K562 (cell line): ENCODE results near the gene IRF9. TPM values are rescaled to one million over a fixed set of nuclear protein-coding genes. Genes with fewer than 3 reads are reported as not detected.

Experiments
- BDP1 ChIP-seq: IDR thresholded peaks from 3 replicates; pipeline ENCODE4 v1.6.1; 2011; ENCODE audit not compliant: insufficient read length, insufficient read depth
- CREM ChIP-seq: IDR thresholded peaks from 2 replicates; pipeline ENCODE4 v1.6.1; 2014; ENCODE audit warnings: antibody characterized with exemption, low read depth
- ETV5 ChIP-seq: sonication (generic); formaldehyde crosslinking; IDR thresholded peaks from 2 replicates; pipeline ENCODE4 v1.4.0; 2020; ENCODE audit warnings: low read depth, mild to moderate bottlenecking, missing genetic modification reagents
- FOXP4 ChIP-seq: sonication (generic); formaldehyde crosslinking; IDR thresholded peaks from 2 replicates; pipeline ENCODE4 v1.8.0; 2022; ENCODE audit warnings: mild to moderate bottlenecking, missing genetic modification reagents, borderline replicate concordance
- GABPA ChIP-seq: fragments of 200-800 bp; sonication (Bioruptor generic); conservative IDR thresholded peaks from 2 replicates; pipeline ENCODE4 v1.6.1; 2016; ENCODE audit warnings: low read depth, missing genetic modification characterization, missing compliant biosample characterization
- GTF2E2 ChIP-seq: fragments of 200-800 bp; sonication (Bioruptor generic); IDR thresholded peaks from 2 replicates; pipeline ENCODE4 v1.6.1; 2016; ENCODE audit warnings: missing genetic modification characterization, missing compliant biosample characterization
- KDM5B ChIP-seq: fragments of 200-600 bp; sonication (generic); IDR thresholded peaks from 2 replicates; pipeline ENCODE4 v1.6.1; 2012; ENCODE audit warnings: low read depth, mild to moderate bottlenecking, moderate library complexity, low read length, control low read depth, inconsistent platforms; ENCODE audit not compliant: insufficient replicate concordance
- L3MBTL2 ChIP-seq: fragments of 450-650 bp; IDR thresholded peaks from 2 replicates; pipeline ENCODE4 v1.6.1; 2016; ENCODE audit warnings: mild to moderate bottlenecking, moderate library complexity
- LCOR ChIP-seq: sonication (generic); formaldehyde crosslinking; IDR thresholded peaks from 2 replicates; pipeline ENCODE4 v1.8.0; 2022; ENCODE audit warnings: mild to moderate bottlenecking, missing genetic modification reagents
- PHF20 ChIP-seq: fragments of 450-650 bp; IDR thresholded peaks from 2 replicates; pipeline ENCODE4 v1.6.1; 2018; ENCODE audit not compliant: partially characterized antibody
- POLR2AphosphoS5 ChIP-seq: IDR thresholded peaks from 2 replicates; pipeline ENCODE4 v1.6.1; 2011; ENCODE audit warnings: mild to moderate bottlenecking, low read depth, low read length, moderate library complexity; ENCODE audit not compliant: control insufficient read depth, insufficient read depth
- RBBP5 ChIP-seq: fragments of 200-600 bp; sonication (generic); IDR thresholded peaks from 2 replicates; pipeline ENCODE4 v1.6.1; 2012; ENCODE audit warnings: borderline replicate concordance, mild to moderate bottlenecking, low read length, control low read depth, inconsistent platforms; ENCODE audit not compliant: insufficient read depth, poor library complexity, severe bottlenecking
- TCF3 ChIP-seq: sonication (generic); formaldehyde crosslinking; IDR thresholded peaks from 2 replicates; pipeline ENCODE4 v1.4.0; 2020; ENCODE audit warnings: mild to moderate bottlenecking, missing genetic modification reagents
- TRIM24 ChIP-seq, 2 experiments: fragments of 450-650 bp; IDR thresholded peaks; 2 replicates each; pipeline ENCODE4 v1.6.1; 2016
- ZFP91 ChIP-seq: sonication (generic); formaldehyde crosslinking; IDR thresholded peaks from 2 replicates; pipeline ENCODE4 v1.8.0; 2022; ENCODE audit warnings: mild to moderate bottlenecking, missing genetic modification reagents
- ZNF239 ChIP-seq: fragments of 250-450 bp; sonication (Bioruptor Pico); IDR thresholded peaks from 2 replicates; pipeline ENCODE4 v1.4.0; 2020; ENCODE audit warnings: mild to moderate bottlenecking
- ZNF436 ChIP-seq: fragments of 250-450, 450-650 bp; sonication (Bioruptor Pico); formaldehyde crosslinking; IDR thresholded peaks from 2 replicates; pipeline ENCODE4 v1.7.0; 2020; ENCODE audit warnings: mild to moderate bottlenecking
- ZNF707 ChIP-seq: fragments of 250-450 bp; sonication (Bioruptor Pico); conservative IDR thresholded peaks from 2 replicates; pipeline ENCODE4 v1.8.0; 2022; ENCODE audit warnings: inconsistent platforms, mild to moderate bottlenecking, moderate library complexity
- polyA plus RNA-seq, 8 experiments: library from polyadenylated mRNA; depleted of rRNA in 4 of 8; stranded (reverse) in 5 of 8; unstranded in 3 of 8; fragments of >200 nt; fragmentation: Nextera tagmentation in 2 of 8; fragmentation: Illumina TruSeq in 1 of 8; extraction: Ambion mirVana in 2 of 8; extraction: Trizol in 1 of 8; gene quantifications; 2 replicates each; pipeline versions ENCODE4 v1.2.1 to v1.2.3, GENCODE V29; 2011 to 2014; ENCODE audit warnings: inconsistent platforms in 1 of 8, missing spikeins in 1 of 8
- total RNA-seq, 7 experiments: library from RNA; depleted of rRNA in 6 of 7; stranded (reverse); fragments of >200 nt in 6 of 7; fragmentation: Illumina TruSeq in 2 of 7; extraction: Trizol in 2 of 7; gene quantifications; 2 replicates each; pipeline versions ENCODE4 v1.2.1 to v1.2.3, GENCODE V29; 2011 to 2021; ENCODE audit warnings: low replicate concordance in 1 of 7
- TF ChIP-seq, protein P1 (sequence below): fragments of 450-650 bp; IDR thresholded peaks from 2 replicates; pipeline ENCODE4 v1.6.1; 2016; ENCODE audit warnings: borderline replicate concordance
- TF ChIP-seq, protein P2 (sequence below): fragments of 250-450 bp; sonication (Bioruptor Pico); IDR thresholded peaks from 2 replicates; pipeline ENCODE4 v1.5.0; 2021

The IRF9 gene
- total and polyA plus RNA-seq, 9 of the 15 experiments (the other 6 are each of a cell fraction or from before 2014, with no cell fraction given): 0.79 to 14.8 (median 6.1) TPM

DNA sequence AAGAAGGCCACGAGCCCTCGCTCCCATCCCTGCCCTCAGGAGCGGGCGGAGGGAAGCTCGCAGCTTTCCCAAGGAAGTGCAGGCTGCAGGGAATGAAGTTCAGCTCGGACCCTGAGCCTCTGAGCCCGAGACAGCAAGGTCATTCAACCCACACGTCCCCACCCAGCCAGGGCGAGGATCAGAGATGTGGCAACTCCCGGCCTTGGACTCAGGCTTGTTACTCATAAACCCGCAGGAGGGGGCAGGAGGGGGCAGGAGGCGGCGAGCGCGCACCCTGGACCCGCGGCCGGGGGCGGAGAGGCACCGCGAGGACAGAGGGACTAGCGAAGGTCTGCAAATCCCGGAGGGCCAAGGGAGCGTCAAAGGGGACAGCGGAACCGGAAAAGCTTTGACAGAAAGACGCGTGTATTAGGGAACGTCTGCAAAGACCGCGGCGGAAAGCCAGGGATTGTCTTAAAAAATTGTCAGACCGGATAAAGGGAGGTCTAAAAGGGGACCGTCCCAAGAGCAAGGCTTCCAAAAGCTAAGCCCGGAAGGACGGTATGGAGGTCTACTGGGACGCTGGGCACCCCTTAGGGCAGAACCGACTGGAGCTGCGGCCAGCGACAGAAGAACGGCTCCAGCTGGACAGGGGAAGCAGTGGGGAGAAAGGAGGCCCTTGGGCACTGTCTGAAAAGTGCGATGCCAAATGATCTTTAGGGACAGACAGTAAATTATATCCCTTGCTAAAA lies 47.1 kb upstream of the IRF9 start (continued):
- TF ChIP-seq, protein P1, sequence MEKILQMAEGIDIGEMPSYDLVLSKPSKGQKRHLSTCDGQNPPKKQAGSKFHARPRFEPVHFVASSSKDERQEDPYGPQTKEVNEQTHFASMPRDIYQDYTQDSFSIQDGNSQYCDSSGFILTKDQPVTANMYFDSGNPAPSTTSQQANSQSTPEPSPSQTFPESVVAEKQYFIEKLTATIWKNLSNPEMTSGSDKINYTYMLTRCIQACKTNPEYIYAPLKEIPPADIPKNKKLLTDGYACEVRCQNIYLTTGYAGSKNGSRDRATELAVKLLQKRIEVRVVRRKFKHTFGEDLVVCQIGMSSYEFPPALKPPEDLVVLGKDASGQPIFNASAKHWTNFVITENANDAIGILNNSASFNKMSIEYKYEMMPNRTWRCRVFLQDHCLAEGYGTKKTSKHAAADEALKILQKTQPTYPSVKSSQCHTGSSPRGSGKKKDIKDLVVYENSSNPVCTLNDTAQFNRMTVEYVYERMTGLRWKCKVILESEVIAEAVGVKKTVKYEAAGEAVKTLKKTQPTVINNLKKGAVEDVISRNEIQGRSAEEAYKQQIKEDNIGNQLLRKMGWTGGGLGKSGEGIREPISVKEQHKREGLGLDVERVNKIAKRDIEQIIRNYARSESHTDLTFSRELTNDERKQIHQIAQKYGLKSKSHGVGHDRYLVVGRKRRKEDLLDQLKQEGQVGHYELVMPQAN: peak; percentile 69
- peak; percentile 27; the same call in 1 of the 2 replicates for TF ChIP-seq LCOR (CRISPR knock-in tag)
- peak; percentile 84 for TF ChIP-seq ETV5 (CRISPR knock-in tag)
- peak; percentile 57; the same call in 1 of the 2 replicates for TF ChIP-seq GTF2E2 (tag)
- TF ChIP-seq, protein P2, sequence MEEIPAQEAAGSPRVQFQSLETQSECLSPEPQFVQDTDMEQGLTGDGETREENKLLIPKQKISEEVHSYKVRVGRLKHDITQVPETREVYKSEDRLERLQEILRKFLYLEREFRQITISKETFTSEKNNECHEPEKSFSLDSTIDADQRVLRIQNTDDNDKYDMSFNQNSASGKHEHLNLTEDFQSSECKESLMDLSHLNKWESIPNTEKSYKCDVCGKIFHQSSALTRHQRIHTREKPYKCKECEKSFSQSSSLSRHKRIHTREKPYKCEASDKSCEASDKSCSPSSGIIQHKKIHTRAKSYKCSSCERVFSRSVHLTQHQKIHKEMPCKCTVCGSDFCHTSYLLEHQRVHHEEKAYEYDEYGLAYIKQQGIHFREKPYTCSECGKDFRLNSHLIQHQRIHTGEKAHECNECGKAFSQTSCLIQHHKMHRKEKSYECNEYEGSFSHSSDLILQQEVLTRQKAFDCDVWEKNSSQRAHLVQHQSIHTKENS (CRISPR knock-in tag): no peak
- TF ChIP-seq GABPA (tag): peak; percentile 91
- TF ChIP-seq L3MBTL2: peak; percentile 68; the same call in 1 of the 2 replicates
- no peak for TF ChIP-seq BDP1
- no peak for TF ChIP-seq ZNF436 (CRISPR knock-in tag)
- TF ChIP-seq PHF20: peak; percentile 39
- TF ChIP-seq TRIM24 (IDR thresholded peaks at IDR 0.05): 0 out of 4 replicates have a peak, but pooled peaks of 1 of the 2 experiments have one; percentile 16
- TF ChIP-seq ZFP91: peak; percentile 88
- 0 out of 2 replicates have a peak, but pooled peaks have one; percentile 15 for TF ChIP-seq ZNF707 (CRISPR knock-in tag)
- peak; percentile 37; the same call in 1 of the 2 replicates for TF ChIP-seq TCF3 (CRISPR knock-in tag)
- TF ChIP-seq RBBP5: peak; percentile 26
- TF ChIP-seq FOXP4 (CRISPR knock-in tag): no peak
- TF ChIP-seq CREM: peak; percentile 52
- TF ChIP-seq KDM5B: peak; percentile 58
- peak; percentile 73 for TF ChIP-seq ZNF239 (CRISPR knock-in tag)
- TF ChIP-seq POLR2AphosphoS5: peak; percentile 50; the same call in 1 of the 2 replicates
